OCI-LY1 (cell line): ENCODE results near the gene VAMP7.

Source experiments
- CTCF ChIP-seq: fragments of 200-600 bp; sonication (generic), shearing (Covaris generic); IDR thresholded peaks from 2 replicates; pipeline ENCODE4 v1.5.1; 2017; ENCODE audit warnings: mild to moderate bottlenecking, antibody characterized with exemption, low read length, moderate library complexity, mixed read lengths
- EZH2 ChIP-seq: fragments of 200-600 bp; sonication (generic), shearing (Covaris generic); IDR thresholded peaks from 2 replicates; pipeline ENCODE4 v1.8.0; 2017; ENCODE audit warnings: borderline replicate concordance, mixed run types, mild to moderate bottlenecking, antibody characterized with exemption, low read length, moderate library complexity, mixed read lengths

GRCh38 chrX:155985208-155985607, 104.1 kb downstream of the VAMP7 start:
- no peak for TF ChIP-seq CTCF
- TF ChIP-seq EZH2 = no peak
